ENCODE data around the gene NCAPD3.

NCAPD3 gene

DNA sequence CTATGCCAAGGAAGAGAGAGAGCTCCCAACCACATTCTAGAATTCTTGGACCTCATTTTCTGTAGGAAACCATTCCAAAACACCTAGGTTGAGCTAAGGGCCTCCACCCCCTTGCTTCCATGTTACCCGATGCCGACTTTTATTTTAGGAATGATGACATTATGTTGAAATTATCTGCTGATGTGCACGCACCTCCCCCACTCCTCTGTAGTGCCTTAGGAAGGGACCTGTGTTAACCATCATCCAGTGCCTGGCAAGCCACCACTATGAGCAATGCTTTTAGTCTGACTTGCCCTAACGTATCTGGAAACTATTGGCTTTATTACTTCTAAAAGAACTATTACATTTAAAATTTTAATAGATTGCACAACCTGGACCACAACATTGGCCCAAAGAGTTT is 42.1 kb downstream of the NCAPD3 start:
- DNase-seq (ENCODE audit: low read depth in 2 of 2): peak in 1 of 2 donors; percentile 44
- TF ChIP-seq, protein P1, sequence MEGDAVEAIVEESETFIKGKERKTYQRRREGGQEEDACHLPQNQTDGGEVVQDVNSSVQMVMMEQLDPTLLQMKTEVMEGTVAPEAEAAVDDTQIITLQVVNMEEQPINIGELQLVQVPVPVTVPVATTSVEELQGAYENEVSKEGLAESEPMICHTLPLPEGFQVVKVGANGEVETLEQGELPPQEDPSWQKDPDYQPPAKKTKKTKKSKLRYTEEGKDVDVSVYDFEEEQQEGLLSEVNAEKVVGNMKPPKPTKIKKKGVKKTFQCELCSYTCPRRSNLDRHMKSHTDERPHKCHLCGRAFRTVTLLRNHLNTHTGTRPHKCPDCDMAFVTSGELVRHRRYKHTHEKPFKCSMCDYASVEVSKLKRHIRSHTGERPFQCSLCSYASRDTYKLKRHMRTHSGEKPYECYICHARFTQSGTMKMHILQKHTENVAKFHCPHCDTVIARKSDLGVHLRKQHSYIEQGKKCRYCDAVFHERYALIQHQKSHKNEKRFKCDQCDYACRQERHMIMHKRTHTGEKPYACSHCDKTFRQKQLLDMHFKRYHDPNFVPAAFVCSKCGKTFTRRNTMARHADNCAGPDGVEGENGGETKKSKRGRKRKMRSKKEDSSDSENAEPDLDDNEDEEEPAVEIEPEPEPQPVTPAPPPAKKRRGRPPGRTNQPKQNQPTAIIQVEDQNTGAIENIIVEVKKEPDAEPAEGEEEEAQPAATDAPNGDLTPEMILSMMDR (IDR thresholded peaks at IDR 0.05; ENCODE audit: low read depth, low read length): no peak

DNA sequence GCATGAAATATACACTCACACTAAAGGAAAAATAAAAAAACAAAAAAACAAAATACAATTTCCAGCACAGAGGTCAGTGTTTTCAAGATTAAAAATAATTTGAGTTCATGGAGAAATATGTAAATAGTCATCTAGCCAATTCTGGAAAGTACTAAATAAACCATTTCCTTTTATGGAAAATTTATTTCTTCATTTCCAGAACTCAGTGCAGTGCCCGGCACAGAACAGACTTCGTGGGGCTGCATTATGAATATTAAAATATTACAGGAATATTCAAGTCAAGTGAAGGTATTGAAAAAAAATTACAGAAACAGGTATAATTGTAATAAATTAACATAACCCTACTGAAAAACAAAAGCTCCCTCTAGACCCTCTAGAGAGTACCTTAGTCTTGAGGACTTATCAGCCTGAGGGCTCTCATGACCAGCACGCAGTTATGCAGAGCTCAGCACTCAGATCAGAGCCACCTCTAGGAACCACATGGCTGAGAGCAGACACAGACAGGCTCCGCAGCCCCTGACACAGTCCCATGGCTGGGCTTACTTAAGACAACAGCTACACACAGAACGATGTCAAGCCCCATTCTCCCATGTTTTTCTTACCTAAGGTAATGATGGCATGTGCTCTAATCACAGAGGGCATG is 45.6 kb downstream of the NCAPD3 start:
- DNase-seq (ENCODE audit: low read depth in 2 of 2): no peak
- no peak overlapping the region for H3K4me3 ChIP-seq (replicated peaks in 1 of 2; ENCODE audit: low read depth in 2 of 2, low read length in 2 of 2)
- TF ChIP-seq, protein P1 (IDR thresholded peaks at IDR 0.05; ENCODE audit: low read depth, low read length): no peak

More for the DNA sequence above, 42.1 kb downstream of the NCAPD3 start:
- H3K4me3 ChIP-seq (replicated peaks in 1 of 2; ENCODE audit: low read depth in 2 of 2, low read length in 2 of 2): no peak overlapping the region

DNA sequence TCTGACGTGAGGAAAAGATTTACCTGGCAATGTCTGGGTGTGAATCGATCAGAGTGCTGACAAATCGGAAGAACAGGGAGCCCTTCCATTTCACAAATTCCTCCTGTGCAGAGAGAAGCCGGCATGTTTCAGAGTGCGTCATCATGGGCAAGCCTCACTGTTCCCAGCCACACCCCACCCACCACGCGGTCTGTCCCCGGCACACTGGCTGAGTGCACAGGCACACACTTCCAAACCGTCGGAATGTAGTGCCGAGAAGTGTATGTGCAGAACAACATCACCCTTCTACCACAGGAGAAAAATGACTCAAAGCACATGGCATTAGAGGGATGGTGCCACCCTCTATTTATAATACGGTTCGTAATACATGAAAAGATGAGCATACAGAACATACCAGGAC is 47.5 kb downstream of the NCAPD3 start:
- H3K4me3 ChIP-seq (replicated peaks in 1 of 2; ENCODE audit: low read depth in 2 of 2, low read length in 2 of 2): no peak overlapping the region

DNA sequence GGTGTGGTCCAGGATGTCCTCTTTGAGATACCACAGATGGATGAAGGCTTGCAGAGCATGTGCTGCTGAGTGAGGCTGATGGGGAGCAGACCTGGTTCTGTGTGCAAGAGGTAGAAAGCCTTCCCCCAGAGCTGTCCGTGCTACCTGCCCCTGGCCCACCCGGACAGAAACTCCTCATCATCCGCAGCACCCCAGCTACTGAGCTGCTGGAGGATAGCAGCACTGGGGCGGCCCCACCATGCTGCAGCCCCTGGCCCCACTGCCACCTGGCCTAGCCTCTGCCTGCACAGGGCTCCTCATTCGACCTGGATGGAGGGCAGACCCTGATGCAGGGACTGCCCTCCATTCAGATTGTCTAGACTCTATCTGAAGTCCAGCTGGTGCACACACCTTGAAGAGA is 50.5 kb downstream of the NCAPD3 start:
- DNase-seq (ENCODE audit: low read depth in 2 of 2): no peak
- H3K4me3 ChIP-seq (replicated peaks in 1 of 2; ENCODE audit: low read depth in 2 of 2, low read length in 2 of 2): no peak overlapping the region
- TF ChIP-seq, protein P1 (IDR thresholded peaks at IDR 0.05; ENCODE audit: low read depth, low read length): no peak

More for the DNA sequence above, 47.5 kb downstream of the NCAPD3 start:
- peak in 1 of 2 donors; percentile 8 for DNase-seq (ENCODE audit: low read depth in 2 of 2)
- TF ChIP-seq, protein P1 (IDR thresholded peaks at IDR 0.05; ENCODE audit: low read depth, low read length): no peak

DNA sequence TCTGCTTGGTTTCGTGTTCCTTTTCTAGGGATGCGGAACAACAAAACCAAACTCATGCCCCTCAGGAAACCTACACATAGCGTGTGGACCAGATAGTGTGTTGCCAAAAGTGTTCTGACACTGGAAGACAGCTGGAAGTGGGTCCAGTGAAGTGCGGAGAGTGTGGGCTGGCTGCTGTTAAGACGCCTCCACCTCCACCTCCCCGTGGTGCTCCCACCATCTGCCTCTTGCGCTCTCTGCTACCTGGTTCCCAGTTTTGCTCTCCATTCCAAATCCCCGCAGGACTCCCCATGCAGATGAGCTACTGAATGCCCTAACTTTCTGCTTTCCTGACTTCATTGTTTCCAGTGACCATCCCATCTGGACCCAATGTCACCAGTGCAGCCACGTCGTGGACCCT is 51.8 kb downstream of the NCAPD3 start:
- DNase-seq (ENCODE audit: low read depth in 2 of 2): no peak
- no peak overlapping the region for H3K4me3 ChIP-seq (replicated peaks in 1 of 2; ENCODE audit: low read depth in 2 of 2, low read length in 2 of 2)
- TF ChIP-seq, protein P1 (IDR thresholded peaks at IDR 0.05; ENCODE audit: low read depth, low read length): no peak

DNA sequence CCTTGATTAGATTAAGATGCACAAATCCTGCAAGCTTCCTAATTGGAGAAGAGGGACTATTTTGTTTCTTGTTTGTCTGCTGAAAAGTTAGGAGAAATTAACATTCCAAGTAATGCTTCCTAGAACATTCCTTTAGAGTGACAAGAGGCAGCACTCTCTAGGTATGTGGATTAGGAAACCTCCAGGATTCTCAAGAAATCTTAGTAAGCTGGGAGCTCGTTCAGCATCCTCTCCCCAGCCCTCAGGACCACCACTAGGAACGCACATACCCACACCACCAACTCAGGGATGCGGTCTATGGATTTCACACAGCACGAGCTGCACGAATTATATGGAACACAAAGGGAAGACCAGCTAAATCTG is 52.9 kb downstream of the NCAPD3 start:
- H3K4me3 ChIP-seq (replicated peaks in 1 of 2; ENCODE audit: low read depth in 2 of 2, low read length in 2 of 2): no peak overlapping the region
- DNase-seq (ENCODE audit: low read depth in 2 of 2): peak; percentile 21 to 29
- TF ChIP-seq, protein P1 (IDR thresholded peaks at IDR 0.05; ENCODE audit: low read depth, low read length): no peak

Measured in cardiac fibroblast (primary cell).